Lung (tissue), 12 donors: Measurements from ENCODE around the gene PINLYP. TPM values are rescaled to one million over a fixed set of nuclear protein-coding genes. Genes with fewer than 3 reads are reported as not detected.

Experiments
- ATAC-seq: fragments of 200-7000 bp; cut with Tn5 transposase; one replicate; pipeline ENCODE4 v1.9.1; 2020; ENCODE audit warnings: moderate number of reproducible peaks; ENCODE audit not compliant: insufficient read depth, low FRiP score
- DNase-seq, 3 donors: peaks; one replicate each; pipeline ENCODE4 v3.0.0-alpha.2; 2013 to 2017
- H3K27ac ChIP-seq, 2 donors: one replicate each; pipeline ENCODE4 v1.5.1; 2013; ENCODE audit warnings: mild to moderate bottlenecking in 2 of 2, moderate library complexity in 2 of 2, control low read depth in 1 of 2, inconsistent platforms in 1 of 2, low read depth in 1 of 2, low read length in 1 of 2
- H3K27me3 ChIP-seq, 3 donors: one replicate each; pipeline ENCODE4 v1.5.1; 2013; ENCODE audit warnings: low read length in 2 of 3; ENCODE audit not compliant: control insufficient read depth in 3 of 3, insufficient read depth in 3 of 3
- H3K36me3 ChIP-seq, 4 donors: one replicate each; pipeline ENCODE4 v1.5.1; 2013; ENCODE audit warnings: low read length in 4 of 4, mild to moderate bottlenecking in 1 of 4, moderate library complexity in 1 of 4; ENCODE audit not compliant: control insufficient read depth in 4 of 4, insufficient read depth in 4 of 4
- H3K4me1 ChIP-seq, 5 donors: one replicate each; pipeline ENCODE4 v1.5.1; 2013; ENCODE audit warnings: low read length in 5 of 5, mild to moderate bottlenecking in 2 of 5, moderate library complexity in 1 of 5; ENCODE audit not compliant: control insufficient read depth in 5 of 5, insufficient read depth in 5 of 5
- H3K4me3 ChIP-seq: one replicate; pipeline ENCODE4 v1.5.1; 2013; ENCODE audit warnings: mild to moderate bottlenecking, control low read depth, moderate library complexity
- H3K9ac ChIP-seq, 2 donors: one replicate each; pipeline ENCODE4 v1.5.1; 2013; ENCODE audit warnings: low read length in 2 of 2, control low read depth in 1 of 2; ENCODE audit not compliant: insufficient read depth in 1 of 2
- H3K9me3 ChIP-seq, 4 donors: one replicate each; pipeline ENCODE4 v1.5.1; 2013; ENCODE audit warnings: low read length in 3 of 4, mild to moderate bottlenecking in 1 of 4, moderate library complexity in 1 of 4; ENCODE audit not compliant: control insufficient read depth in 4 of 4, insufficient read depth in 3 of 4
- WGBS, 2 donors: extraction: QIAGEN DNeasy Blood & Tissue Kit; methylation state at CpG; one replicate each; pipeline ENCODE4 v1.1.7; 2013; 5-methylcytosine and 5-hydroxymethylcytosine counted together
- polyA plus RNA-seq, 2 donors: library from polyadenylated mRNA; stranded (reverse); fragments of 200-250 nt; gene quantifications; one replicate each; pipeline ENCODE4 v1.2.1, GENCODE V29; 2013
- total RNA-seq, 2 donors: library from RNA; depleted of rRNA in 1 of 2; stranded (reverse); fragments of >200 nt in 1 of 2; gene quantifications; one replicate each; pipeline ENCODE4 v1.2.1, GENCODE V29; 2014 to 2021
- TF ChIP-seq, protein P1 (sequence below): IDR thresholded peaks from 2 replicates; pipeline ENCODE4 v1.5.1; 2012; ENCODE audit warnings: mild to moderate bottlenecking; ENCODE audit errors: control extremely low read depth, extremely low read depth
- donor health status: control.
- donor health status: control.
- donor health status: Bipolar disorder and iron deficiency.
- donor health status: healthy.
- donor health status: DM: yes; HTN: yes; CAD: no.

Gene PINLYP
- total and polyA plus RNA-seq, 4 donors, result 6.1 to 14.2 (median 8.4) TPM

DNA sequence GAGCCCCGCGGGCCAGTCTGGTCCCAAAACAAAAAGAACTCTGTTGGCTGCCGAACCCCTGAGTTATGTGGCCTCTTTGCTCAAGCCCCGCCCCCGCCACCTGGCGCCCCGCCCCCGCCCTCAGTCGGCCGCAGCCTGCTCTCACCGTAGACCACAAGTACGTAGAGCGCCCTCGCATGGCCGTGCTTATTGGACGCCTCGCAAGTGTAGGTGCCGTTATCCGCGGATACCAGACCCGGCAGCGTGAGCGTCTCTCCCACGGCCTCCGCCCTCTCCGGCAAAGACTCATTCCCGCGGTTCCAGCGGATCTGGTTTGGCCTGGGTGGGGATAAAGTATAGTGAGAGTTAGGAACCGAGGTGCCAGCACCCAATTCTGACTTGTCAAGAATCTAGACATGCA is 49.3 kb downstream of the PINLYP start:
- H3K9ac ChIP-seq, result no peak overlapping the region
- TF ChIP-seq, protein P1, sequence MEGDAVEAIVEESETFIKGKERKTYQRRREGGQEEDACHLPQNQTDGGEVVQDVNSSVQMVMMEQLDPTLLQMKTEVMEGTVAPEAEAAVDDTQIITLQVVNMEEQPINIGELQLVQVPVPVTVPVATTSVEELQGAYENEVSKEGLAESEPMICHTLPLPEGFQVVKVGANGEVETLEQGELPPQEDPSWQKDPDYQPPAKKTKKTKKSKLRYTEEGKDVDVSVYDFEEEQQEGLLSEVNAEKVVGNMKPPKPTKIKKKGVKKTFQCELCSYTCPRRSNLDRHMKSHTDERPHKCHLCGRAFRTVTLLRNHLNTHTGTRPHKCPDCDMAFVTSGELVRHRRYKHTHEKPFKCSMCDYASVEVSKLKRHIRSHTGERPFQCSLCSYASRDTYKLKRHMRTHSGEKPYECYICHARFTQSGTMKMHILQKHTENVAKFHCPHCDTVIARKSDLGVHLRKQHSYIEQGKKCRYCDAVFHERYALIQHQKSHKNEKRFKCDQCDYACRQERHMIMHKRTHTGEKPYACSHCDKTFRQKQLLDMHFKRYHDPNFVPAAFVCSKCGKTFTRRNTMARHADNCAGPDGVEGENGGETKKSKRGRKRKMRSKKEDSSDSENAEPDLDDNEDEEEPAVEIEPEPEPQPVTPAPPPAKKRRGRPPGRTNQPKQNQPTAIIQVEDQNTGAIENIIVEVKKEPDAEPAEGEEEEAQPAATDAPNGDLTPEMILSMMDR, result no peak
- WGBS, 2 donors, result 22 to 49% methylated on average over 30 of the region's 30 CpGs
- no peak overlapping the region for H3K27ac ChIP-seq
- H3K4me1 ChIP-seq, result peaks cover 0 to 6% (median 0%) of the 10 kb centered on the region in 5 donors
- H3K4me3 ChIP-seq, result no peak overlapping the region
- no peak for ATAC-seq
- no peaks in the 10 kb centered on the region for H3K9me3 ChIP-seq
- DNase-seq, result peak in 1 of 3 donors; percentile 41
- no peaks in the 10 kb centered on the region for H3K36me3 ChIP-seq
- H3K27me3 ChIP-seq, result no peaks in the 10 kb centered on the region

DNA sequence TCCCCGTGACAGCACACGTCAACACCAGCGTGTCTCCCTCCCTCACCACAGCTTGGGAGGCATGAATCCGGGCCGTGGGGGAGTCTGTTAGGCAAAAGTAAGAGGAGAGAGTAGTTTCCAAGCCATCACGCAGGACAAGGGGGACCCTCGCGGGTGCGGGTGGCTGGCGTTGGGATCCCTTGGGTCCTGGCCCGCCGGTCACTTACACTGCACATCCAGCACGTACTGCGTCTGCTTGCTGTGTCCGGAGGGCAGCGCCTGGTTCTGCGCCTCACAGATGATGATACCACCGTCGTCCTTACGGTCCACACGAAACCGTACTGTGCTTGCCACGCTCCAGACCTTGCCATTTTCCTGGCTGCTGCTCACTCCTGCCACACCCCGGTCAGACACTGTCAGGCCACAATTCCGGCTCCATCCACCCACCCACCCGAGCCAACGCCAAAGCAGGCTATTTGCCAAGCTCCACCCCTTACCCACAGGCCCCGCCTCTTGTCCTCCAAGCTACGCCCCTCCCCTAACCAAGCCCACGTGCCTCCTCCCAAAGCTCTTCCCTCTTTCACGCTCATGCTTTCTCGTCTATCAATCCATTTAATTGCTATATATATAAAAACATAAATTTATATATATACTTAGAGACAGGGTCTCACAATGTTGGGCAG is 50.4 kb downstream of the PINLYP start:
- 65 to 79% methylated on average over 32 of the region's 32 CpGs for WGBS, 2 donors
- H3K4me1 ChIP-seq, result peaks cover 0 to 6% (median 0%) of the 10 kb centered on the region in 5 donors
- H3K27me3 ChIP-seq, result no peaks in the 10 kb centered on the region
- no peak overlapping the region for H3K27ac ChIP-seq
- no peaks in the 10 kb centered on the region for H3K36me3 ChIP-seq
- ATAC-seq, result no peak
- H3K9ac ChIP-seq, result no peak overlapping the region
- H3K4me3 ChIP-seq, result no peak overlapping the region
- no peaks in the 10 kb centered on the region for H3K9me3 ChIP-seq
- no peak for DNase-seq
- TF ChIP-seq, protein P1, result no peak

DNA sequence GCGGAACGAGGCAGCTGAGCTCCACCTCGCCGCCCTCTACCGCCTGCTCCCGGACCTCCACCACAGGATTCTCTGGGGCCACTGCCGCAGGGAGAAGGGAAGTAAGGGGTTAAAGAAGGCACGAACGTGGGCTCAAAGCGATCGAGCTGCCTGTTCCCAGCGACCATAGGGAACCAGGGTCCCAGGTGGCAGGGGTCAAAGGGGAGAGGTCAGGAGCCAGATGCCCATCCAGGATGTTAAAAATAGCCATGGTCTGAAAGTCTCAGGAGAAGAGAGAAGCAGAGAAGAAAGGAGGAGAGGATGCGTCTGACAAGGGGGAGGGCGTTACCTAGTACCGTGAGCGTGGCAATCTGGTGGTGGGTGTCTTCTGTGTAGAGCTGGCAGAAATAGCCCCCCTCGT is 51.2 kb downstream of the PINLYP start:
- Histone ChIP-seq H3K27ac (no peak overlapping the region), H3K27me3 (no peaks in the 10 kb centered on the region), H3K36me3 (no peaks in the 10 kb centered on the region), H3K4me1 (peaks cover 0 to 6% (median 0%) of the 10 kb centered on the region in 5 donors), H3K9ac (no peak overlapping the region), H3K4me3 (no peak overlapping the region), H3K9me3 (no peaks in the 10 kb centered on the region)
- DNase-seq (no peak), ATAC-seq (no peak)
- 52 to 65% methylated on average over 17 of the region's 17 CpGs for WGBS, 2 donors
- TF ChIP-seq, protein P1, result no peak
